Upper lobe of right lung (tissue), 1 donor: ENCODE measurements around the gene ERVW-1. TPM values are rescaled to one million over a fixed set of nuclear protein-coding genes. Genes with fewer than 3 reads are reported as not detected.
A peak's percentile ranks its signal among the peaks of the same experiment; 100 is the strongest.
"Not testable (repeated sequence)": the region's sequence is repeated elsewhere in the genome, so short reads cannot be mapped to it uniquely, and the experiment has no call there.

Experiments used
- ATAC-seq: fragments of 200-7000 bp; cut with Tn5 transposase; one replicate; pipeline ENCODE4 v1.9.1; 2020; ENCODE audit warnings: mild to moderate bottlenecking, moderate library complexity
- DNase-seq: peaks from one replicate; pipeline ENCODE4 v3.0.0-alpha.2; 2020
- H3K27ac ChIP-seq: fragments of 200-600 bp; one replicate; pipeline ENCODE4 v1.8.0; 2022
- H3K27me3 ChIP-seq: fragments of 200-600 bp; one replicate; pipeline ENCODE4 v1.8.0; 2022; ENCODE audit warnings: mild to moderate bottlenecking
- H3K36me3 ChIP-seq: fragments of 200-600 bp; one replicate; pipeline ENCODE4 v1.8.0; 2022
- H3K4me1 ChIP-seq: fragments of 200-600 bp; one replicate; pipeline ENCODE4 v1.8.0; 2022
- H3K4me3 ChIP-seq: fragments of 200-600 bp; one replicate; pipeline ENCODE4 v1.8.0; 2022; ENCODE audit warnings: mild to moderate bottlenecking
- H3K9me3 ChIP-seq: fragments of 200-600 bp; one replicate; pipeline ENCODE4 v1.8.0; 2022
- intact Hi-C: fragments of 100-400 bp; cut with DNase I; formaldehyde crosslinking; loops from one replicate; pipeline ENCODE4 v1.11.0; 2022
- total RNA-seq: library from RNA; stranded (reverse); fragmentation: NEBNext Ultra II Directional; extraction: Animal tissue kit (Norgen Biotek cat#: 25700); gene quantifications from one replicate; pipeline ENCODE4 v1.2.1, GENCODE V29; 2021
- TF ChIP-seq, protein P1 (sequence below): fragments of 200-600 bp; IDR thresholded peaks from one replicate; pipeline ENCODE4 v1.8.0; 2022; ENCODE audit warnings: antibody characterized with exemption
- donor health status: DM: no; HTN: yes; CAD: no; lungs with severe emphysema.

ERVW-1 gene
- total RNA-seq, 1 donor from 2014 or later = not detected

DNA sequence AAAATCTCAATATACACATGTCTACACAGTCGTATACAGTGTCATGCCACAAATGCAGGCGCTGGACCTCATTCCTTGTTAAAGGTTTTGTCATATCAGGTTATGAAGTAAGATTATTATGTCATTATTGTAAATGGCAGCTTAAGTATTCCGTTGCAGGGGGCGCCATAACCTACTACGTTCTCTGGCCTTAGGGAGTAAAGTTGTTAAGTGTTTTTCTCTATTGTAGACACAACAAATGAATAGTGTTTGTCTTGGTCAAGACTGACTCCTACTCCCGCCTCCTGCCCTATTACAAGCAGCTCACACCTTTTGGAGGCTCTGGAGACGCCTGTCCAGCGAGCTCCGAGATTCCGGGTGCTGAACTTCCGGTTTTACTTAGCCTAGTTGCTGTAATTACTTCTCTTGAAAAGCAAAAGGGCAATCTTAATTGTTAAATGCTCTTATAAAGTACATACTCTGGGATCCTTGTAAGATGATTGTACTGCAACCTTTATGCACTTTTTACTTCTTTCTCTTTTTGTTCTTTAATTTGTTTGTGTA, 29.5 kb downstream of the ERVW-1 start:
- DNase-seq (peak; percentile 67), ATAC-seq (peak; percentile 72)
- peak overlapping the region; percentile 100 for H3K4me3 ChIP-seq
- peaks cover 17% of the 10 kb centered on the region for H3K4me1 ChIP-seq
- TF ChIP-seq, protein P1, sequence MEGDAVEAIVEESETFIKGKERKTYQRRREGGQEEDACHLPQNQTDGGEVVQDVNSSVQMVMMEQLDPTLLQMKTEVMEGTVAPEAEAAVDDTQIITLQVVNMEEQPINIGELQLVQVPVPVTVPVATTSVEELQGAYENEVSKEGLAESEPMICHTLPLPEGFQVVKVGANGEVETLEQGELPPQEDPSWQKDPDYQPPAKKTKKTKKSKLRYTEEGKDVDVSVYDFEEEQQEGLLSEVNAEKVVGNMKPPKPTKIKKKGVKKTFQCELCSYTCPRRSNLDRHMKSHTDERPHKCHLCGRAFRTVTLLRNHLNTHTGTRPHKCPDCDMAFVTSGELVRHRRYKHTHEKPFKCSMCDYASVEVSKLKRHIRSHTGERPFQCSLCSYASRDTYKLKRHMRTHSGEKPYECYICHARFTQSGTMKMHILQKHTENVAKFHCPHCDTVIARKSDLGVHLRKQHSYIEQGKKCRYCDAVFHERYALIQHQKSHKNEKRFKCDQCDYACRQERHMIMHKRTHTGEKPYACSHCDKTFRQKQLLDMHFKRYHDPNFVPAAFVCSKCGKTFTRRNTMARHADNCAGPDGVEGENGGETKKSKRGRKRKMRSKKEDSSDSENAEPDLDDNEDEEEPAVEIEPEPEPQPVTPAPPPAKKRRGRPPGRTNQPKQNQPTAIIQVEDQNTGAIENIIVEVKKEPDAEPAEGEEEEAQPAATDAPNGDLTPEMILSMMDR = peak; percentile 49
- intact Hi-C loops = no loop called here
- no peaks in the 10 kb centered on the region for H3K9me3 ChIP-seq
- peaks cover 45% of the 10 kb centered on the region for H3K36me3 ChIP-seq
- H3K27ac ChIP-seq = peak overlapping the region; percentile 99
- H3K27me3 ChIP-seq = no peaks in the 10 kb centered on the region

DNA sequence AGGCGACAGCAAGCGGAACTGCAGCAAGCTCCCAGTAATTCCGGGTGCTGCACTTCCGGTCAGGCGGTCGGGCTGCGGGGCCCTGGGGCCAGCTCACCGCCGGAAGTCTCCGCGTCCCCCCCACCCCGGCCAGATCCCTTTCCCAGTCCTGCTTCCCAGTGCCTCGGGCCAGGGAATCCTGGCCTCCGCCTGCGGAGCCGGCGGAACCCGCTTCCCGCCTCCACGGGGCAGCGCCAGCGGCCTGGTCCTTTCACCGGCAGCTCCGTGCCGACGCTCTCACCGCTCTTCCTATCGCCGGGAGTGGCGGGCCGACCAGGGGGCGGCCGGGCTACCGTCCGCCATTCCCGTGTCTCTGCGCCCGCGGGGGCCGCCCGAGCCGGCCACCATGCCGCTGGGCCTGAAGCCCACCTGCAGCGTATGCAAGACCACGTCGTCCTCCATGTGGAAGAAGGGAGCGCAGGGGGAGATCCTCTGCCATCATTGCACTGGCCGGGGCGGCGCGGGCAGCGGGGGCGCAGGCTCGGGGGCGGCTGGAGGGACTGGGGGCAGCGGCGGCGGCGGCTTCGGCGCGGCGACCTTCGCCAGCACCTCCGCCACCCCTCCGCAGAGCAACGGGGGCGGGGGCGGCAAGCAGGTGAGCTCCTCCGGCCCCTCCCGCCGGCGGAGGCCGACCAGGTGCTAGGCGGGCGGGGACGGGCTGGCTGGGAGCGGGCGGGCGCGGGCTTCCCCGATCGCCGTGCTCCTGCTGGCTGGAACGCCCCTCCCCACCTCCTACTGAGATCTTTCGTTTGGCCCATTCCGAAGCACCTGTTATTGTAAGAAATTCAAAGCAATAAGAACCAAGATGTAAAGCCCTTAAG, 30.2 kb downstream of the ERVW-1 start, which contains the start of gene GATAD1:
Gene GATAD1 (plus strand): TSS at position 138 of the 860 bp plus-strand sequence. CDS start 248 bp downstream, at position 386.
- H3K9me3 ChIP-seq = no peaks in the 10 kb centered on the region
- H3K27me3 ChIP-seq = no peaks in the 10 kb centered on the region
- intact Hi-C loops = no loop called here
- H3K4me3 ChIP-seq = peak within 1 kb of the TSS; percentile 100
- TF ChIP-seq, protein P1 = peak; percentile 95
- peaks cover 17% of the 10 kb centered on the region for H3K4me1 ChIP-seq
- DNase-seq (peak; percentile 96), ATAC-seq (peak; percentile 99)
- peaks cover 38% of the 10 kb centered on the region for H3K36me3 ChIP-seq
- H3K27ac ChIP-seq = peak within 1 kb of the TSS; percentile 99

DNA sequence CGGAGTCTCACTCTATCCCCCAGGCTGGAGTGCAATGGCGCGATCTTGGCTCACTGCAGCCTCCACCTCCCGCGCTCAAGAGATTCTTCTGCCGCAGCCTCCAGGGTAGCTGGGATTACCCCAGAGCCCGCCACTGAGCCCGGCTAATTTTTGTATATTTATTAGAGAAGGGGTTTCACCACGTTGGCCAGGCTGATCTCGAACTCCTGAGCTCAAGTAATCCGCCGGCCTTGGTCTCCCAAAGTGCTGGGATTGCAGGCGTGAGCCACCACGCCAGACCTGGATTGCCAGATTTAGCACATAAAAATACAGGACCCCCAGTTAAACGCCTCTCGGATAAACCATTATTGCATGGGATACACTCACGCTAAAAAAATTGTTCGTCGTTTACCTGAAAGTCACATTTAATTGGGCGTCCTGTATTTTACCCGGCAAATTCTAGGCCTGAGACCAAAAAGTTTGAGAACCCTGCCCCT, 30.8 kb downstream of the ERVW-1 start:
- intact Hi-C loops = no loop called here
- TF ChIP-seq, protein P1 = no peak
- ATAC-seq (no peak), DNase-seq (no peak)
- no peaks in the 10 kb centered on the region for H3K27me3 ChIP-seq
- H3K27ac ChIP-seq = peak overlapping the region; percentile 99
- H3K9me3 ChIP-seq = no peaks in the 10 kb centered on the region
- peak overlapping the region; percentile 100 for H3K4me3 ChIP-seq
- H3K36me3 ChIP-seq = peaks cover 31% of the 10 kb centered on the region
- peaks cover 17% of the 10 kb centered on the region for H3K4me1 ChIP-seq

DNA sequence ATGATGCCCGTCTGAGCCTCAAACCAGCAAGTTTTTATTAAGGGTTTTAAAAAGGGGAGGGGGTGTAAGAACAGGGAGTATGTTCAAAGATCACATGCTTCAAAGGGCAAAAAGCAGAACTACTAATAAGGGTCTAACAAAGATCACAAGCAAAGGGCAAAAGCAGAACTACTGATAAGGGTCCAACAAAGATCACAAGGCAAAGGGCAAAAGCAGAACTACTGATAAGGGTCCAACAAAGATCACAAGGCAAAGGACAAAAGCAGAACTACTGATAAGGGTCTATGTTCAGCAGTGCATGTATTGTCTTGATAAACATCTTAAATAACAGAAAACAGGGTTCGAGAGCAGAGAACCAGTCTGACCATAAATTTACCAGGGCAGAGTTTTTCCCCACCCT, 35.0 kb downstream of the ERVW-1 start:
- H3K9me3 ChIP-seq, H3K27me3 ChIP-seq, DNase-seq, H3K36me3 ChIP-seq, H3K4me3 ChIP-seq, H3K4me1 ChIP-seq, intact Hi-C loops, H3K27ac ChIP-seq, ATAC-seq: not testable (repeated sequence)

DNA sequence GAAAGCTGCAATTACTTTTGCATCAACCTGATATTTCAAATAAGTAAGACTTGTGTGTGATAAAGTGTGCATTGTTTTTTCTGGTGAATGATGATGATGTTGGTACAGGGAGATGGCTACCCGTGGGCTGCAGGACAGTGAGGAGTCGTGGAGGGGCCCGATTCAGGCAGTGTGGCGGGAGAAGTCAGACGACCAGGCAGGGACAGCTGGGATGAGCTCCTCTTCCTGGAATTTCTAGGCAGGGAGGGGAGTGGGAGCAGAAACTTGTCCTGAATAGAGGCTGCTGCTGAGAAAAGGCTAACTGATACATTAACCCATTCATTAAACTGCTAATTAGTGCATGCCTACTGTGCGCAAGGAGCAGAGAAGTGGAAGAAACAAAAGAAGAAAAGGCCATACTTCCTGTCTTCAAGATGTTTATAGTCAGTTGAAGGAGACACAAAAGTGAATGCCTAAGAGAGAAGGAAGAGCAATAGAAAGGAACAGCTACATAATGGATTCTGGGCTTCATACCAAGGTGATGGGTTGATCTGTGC, 39.7 kb downstream of the ERVW-1 start:
- Histone ChIP-seq H3K9me3 (no peaks in the 10 kb centered on the region), H3K4me3 (no peak overlapping the region), H3K36me3 (no peaks in the 10 kb centered on the region), H3K27me3 (no peaks in the 10 kb centered on the region), H3K4me1 (no peaks in the 10 kb centered on the region), H3K27ac (no peak overlapping the region)
- intact Hi-C loops = no loop called here
- TF ChIP-seq, protein P1 = no peak
- no peak for ATAC-seq
- no peak for DNase-seq
